LNCaP clone FGC (cell line): ENCODE measurements around the gene MACROD2.

Source experiments
- DNase-seq: peaks from one replicate; pipeline ENCODE4 v3.0.0-alpha.2; 2011; ENCODE audit warnings: low read depth
- H3K4me3 ChIP-seq: 2 replicates; pipeline ENCODE4 v1.5.1; 2011; ENCODE audit warnings: mild to moderate bottlenecking, low read depth, low read length, control low read depth
- TF ChIP-seq, protein P1 (sequence below): IDR thresholded peaks from 2 replicates; pipeline ENCODE4 v1.5.1; 2012; ENCODE audit warnings: mild to moderate bottlenecking; ENCODE audit not compliant: control insufficient read depth, insufficient read depth; ENCODE audit errors: extremely low read depth

MACROD2 gene

DNA sequence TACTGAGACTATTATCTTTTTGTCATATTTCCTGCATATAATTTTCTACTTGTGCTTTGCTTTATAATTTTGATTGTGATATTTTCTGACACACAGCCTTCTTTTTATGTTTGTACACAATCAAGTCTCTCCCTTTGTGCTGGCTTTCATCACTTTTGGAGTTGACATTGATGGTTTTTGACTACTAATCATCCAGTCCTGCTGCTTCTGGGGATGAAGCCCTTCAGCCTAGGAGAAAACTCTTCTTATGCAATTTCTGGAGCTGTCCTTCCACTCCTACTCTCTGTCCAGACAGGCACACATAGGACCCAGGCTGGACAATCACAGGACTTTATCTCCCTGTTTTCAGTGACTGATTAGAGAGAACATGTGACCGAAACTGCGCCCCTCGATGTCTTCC, 2063.0 kb downstream of the MACROD2 start:
- TF ChIP-seq, protein P1, sequence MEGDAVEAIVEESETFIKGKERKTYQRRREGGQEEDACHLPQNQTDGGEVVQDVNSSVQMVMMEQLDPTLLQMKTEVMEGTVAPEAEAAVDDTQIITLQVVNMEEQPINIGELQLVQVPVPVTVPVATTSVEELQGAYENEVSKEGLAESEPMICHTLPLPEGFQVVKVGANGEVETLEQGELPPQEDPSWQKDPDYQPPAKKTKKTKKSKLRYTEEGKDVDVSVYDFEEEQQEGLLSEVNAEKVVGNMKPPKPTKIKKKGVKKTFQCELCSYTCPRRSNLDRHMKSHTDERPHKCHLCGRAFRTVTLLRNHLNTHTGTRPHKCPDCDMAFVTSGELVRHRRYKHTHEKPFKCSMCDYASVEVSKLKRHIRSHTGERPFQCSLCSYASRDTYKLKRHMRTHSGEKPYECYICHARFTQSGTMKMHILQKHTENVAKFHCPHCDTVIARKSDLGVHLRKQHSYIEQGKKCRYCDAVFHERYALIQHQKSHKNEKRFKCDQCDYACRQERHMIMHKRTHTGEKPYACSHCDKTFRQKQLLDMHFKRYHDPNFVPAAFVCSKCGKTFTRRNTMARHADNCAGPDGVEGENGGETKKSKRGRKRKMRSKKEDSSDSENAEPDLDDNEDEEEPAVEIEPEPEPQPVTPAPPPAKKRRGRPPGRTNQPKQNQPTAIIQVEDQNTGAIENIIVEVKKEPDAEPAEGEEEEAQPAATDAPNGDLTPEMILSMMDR, result no peak
- DNase-seq, result no peak
- H3K4me3 ChIP-seq, result no peak overlapping the region

DNA sequence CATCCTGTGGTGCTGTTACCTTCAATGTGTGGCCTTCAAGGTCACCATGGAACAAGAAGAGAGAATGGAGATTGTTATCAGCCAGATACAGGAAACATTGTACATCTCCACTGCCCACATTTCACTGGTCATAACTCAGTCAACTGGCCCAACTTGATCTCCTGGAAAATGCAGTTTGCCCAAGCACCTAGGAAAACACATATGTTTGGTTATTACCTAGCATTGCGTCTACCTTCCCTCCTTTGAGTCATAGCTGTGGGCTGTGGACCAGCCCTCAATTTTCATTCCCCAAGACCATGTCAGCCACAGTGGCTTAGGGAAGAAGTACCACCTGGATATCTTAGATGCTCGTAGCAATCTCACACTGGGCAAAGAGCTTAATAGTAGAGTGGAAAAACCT, 2064.5 kb downstream of the MACROD2 start:
- TF ChIP-seq, protein P1, result no peak

DNA sequence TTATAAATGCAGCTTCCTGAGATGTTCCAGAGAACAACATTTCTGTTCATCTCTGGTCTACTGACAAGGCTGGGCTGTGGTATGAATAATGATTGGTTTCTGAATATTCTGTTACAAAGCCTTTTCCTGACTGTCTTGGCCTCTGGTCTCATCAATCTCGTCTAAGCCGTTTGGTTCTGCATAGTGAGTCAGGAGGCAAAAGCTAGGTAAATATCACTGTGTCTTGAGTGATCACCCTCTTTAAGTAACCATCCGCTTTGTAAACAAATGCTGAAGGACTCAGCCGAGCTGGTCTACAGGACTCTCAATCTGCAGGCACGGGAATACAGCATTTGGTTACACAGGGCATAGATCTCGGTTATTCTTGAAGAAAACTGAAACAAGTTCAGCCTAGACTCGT, 2066.0 kb downstream of the MACROD2 start:
- DNase-seq, result no peak
- TF ChIP-seq, protein P1, result no peak
- H3K4me3 ChIP-seq, result no peak overlapping the region

More for the DNA sequence above, 2064.5 kb downstream of the MACROD2 start:
- DNase-seq, result peak; percentile 33
- H3K4me3 ChIP-seq, result no peak overlapping the region

DNA sequence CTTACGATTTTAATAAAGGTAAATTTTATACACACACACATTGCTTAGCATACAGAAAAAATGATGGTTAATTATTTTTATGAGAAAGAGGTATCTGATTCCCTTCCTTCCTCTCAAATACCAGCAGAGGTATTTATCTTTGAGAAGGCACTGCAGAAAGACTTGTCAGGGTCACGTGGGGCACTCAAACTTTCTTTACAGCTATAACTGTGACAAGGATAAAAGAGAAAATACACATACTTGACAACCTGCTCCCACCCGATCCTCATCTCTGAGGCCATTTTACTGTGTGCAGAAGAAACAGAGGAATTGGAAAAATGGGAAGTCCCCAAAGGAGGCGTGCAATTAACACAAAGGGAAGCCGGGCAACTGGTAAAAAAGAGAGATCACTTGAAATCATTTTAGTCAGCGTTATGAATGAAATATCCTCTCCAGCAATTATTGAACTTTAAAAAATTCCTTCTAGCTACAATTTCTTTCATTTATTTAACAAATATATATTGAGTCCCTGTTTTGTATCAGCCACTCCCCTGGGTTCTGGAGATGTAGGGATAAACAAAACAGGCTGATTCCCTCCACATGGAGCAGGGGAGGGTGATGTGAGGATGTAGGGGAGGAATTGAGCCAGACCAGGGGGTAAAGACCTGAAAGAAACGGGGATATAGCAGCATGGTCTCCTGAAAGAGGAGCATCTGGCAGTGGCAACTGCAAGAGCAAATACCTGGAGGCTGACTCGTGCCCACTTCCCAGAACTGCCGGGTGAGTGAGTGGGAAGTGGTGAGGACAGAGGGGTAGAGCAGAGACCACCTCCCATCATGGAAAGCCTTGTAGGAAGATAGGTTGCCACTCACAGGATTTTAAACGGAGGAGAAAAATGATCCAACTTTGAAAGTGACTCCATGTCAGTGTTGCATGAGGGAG, 2067.6 kb downstream of the MACROD2 start:
- TF ChIP-seq, protein P1, result no peak
- DNase-seq, result no peak
- H3K4me3 ChIP-seq, result no peak overlapping the region

DNA sequence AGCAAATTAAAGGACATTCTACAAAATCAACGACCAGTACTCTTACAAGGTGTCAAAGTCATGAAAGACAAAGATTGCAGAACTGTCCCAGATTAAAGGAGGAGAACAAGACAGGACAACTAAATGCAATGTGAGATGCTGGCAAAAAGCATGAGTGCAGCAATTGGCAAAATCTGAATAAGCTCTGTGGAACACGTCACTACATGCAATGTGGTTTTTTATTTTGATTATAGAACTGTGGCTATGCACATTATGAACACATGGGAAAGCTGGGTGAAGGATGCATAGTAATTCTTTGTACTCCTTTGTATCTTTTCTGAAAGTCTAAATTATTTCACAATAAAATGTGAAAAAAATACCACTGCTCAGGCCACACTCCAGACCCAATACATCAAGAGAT, 2068.6 kb downstream of the MACROD2 start:
- H3K4me3 ChIP-seq, result no peak overlapping the region

DNA sequence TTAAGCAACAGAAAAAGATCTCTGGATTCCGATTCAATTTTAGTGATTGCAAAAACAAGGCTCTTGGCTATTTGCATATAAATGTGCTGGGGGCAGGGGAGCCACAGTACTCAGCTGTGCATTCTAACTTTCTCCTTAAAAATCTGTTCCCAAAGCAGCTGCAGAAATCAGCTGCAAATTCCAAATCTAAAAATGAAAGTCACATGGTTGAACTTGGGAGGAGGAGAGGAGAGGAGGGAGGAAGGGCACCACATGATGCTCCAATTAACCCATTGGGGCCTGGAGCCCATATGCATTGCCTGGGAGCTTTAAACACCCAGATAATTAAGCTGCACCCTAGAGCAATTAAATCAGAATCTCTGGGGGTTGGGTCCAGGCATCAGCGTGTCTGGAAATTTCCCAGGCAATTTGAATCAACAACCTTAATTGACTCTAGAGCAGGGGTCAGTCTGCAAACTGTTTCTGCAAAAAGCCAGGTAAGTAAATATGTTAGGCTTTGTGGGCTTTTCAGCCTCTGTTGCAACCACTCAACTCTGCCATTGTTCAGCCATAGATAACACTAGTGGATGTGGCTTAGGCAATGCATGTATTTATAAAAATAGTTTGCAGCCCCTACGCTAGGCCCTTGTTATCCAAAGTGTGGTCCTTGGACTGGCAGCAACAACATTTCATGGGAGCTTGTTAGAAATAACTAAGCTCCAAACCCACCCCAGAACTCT, 2069.8 kb downstream of the MACROD2 start:
- TF ChIP-seq, protein P1, result no peak
- DNase-seq, result no peak
- H3K4me3 ChIP-seq, result no peak overlapping the region

More for the DNA sequence above, 2068.6 kb downstream of the MACROD2 start:
- TF ChIP-seq, protein P1, result no peak
- no peak for DNase-seq

DNA sequence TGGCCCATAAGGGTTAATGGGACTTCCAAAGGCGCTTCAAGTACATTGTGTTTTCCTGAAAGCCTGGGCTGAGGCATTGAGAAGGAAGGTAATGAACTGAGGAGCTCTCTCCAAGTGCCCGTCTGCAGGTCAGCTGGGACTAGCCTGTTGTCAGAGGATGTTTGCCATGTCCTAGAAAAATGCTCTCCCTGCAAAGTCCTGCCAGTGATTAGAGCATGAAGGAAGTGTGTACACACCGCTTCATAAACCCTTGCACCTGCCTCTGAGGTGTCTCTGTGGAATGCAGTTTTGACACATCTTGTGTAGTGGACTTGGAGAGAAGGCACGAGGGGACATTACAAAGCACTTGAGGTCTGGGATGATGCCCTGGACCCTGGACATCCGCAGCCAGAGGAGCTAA, 2071.3 kb downstream of the MACROD2 start:
- DNase-seq, result no peak
- TF ChIP-seq, protein P1, result no peak
- no peak overlapping the region for H3K4me3 ChIP-seq
